HG03159 (cell line): ENCODE data around the gene NUP188.

Experiments used
- ATAC-seq: cut with Tn5 transposase; IDR thresholded peaks from one replicate; pipeline ENCODE4 v1.9.1; 2021; ENCODE audit warnings: mild to moderate bottlenecking, moderate library complexity; ENCODE audit not compliant: unreplicated experiment

The NUP188 gene

GRCh38 chr9:128913048-128913900 lies 34.2 kb upstream of the NUP188 start:
- ATAC-seq = no peak

- no peak for ATAC-seq
Observed at GRCh38 chr9:128913995-128914772, 33.3 kb upstream of the NUP188 start.

- no peak for ATAC-seq
Observed at GRCh38 chr9:128916204-128916603, 31.3 kb upstream of the NUP188 start.

- no peak for ATAC-seq
Observed at GRCh38 chr9:128916745-128917144, 30.8 kb upstream of the NUP188 start.

GRCh38 chr9:128917151-128917849 lies 30.2 kb upstream of the NUP188 start:
- no peak for ATAC-seq

GRCh38 chr9:128918921-128919320 lies 28.6 kb upstream of the NUP188 start:
- no peak for ATAC-seq

- ATAC-seq = no peak
Observed at GRCh38 chr9:128919402-128920089, 28.0 kb upstream of the NUP188 start.

- ATAC-seq = no peak
Observed at GRCh38 chr9:128920381-128921058, 27.0 kb upstream of the NUP188 start, which contains the start of gene PHYHD1. Gene PHYHD1 (plus strand): TSS chr9:128920982. CDS start chr9:128922324, 1,342 bp downstream.

GRCh38 chr9:128921881-128922763 lies 25.4 kb upstream of the NUP188 start:
- ATAC-seq = no peak

- no peak for ATAC-seq
Observed at GRCh38 chr9:128923493-128923883, 24.0 kb upstream of the NUP188 start.

- ATAC-seq = no peak
Observed at GRCh38 chr9:128927731-128928411, 19.6 kb upstream of the NUP188 start.

GRCh38 chr9:128928624-128929023 lies 18.9 kb upstream of the NUP188 start:
- no peak for ATAC-seq

GRCh38 chr9:128929560-128929959 lies 17.9 kb upstream of the NUP188 start:
- no peak for ATAC-seq

GRCh38 chr9:128933731-128934130 lies 13.8 kb upstream of the NUP188 start:
- no peak for ATAC-seq

- ATAC-seq = no peak
Observed at GRCh38 chr9:128936171-128936865, 11.2 kb upstream of the NUP188 start.

- no peak for ATAC-seq
Observed at GRCh38 chr9:128937310-128938165, 10.0 kb upstream of the NUP188 start.

GRCh38 chr9:128940271-128940921 lies 7.1 kb upstream of the NUP188 start:
- no peak for ATAC-seq
